Cardiac fibroblast (primary cell): ENCODE results near the gene RASGRP1.

ENCODE experiments used
- DNase-seq, 2 donors: peaks; one replicate each; pipeline versions ENCODE4 v3.0.0 to v3.0.0-alpha.2; 2010; ENCODE audit warnings: low read depth in 2 of 2
- H3K4me3 ChIP-seq, 2 donors: replicated peaks in 1 of 2; 1 replicate in 1 of 2; 2 replicates in 1 of 2; pipeline ENCODE4 v1.5.1; 2011; ENCODE audit warnings: low read depth in 2 of 2, low read length in 2 of 2, mild to moderate bottlenecking in 2 of 2, moderate library complexity in 1 of 2
- CTCF ChIP-seq: IDR thresholded peaks from one replicate; pipeline ENCODE4 v1.5.1; 2011; ENCODE audit warnings: low read depth, mild to moderate bottlenecking, low read length, inconsistent platforms

RASGRP1 gene

GRCh38 chr15:38517312-38517975 is 47.2 kb downstream of the RASGRP1 start:
- TF ChIP-seq CTCF: no peak
- peak in 1 of 2 donors; percentile 10 for DNase-seq
- H3K4me3 ChIP-seq: no peak overlapping the region

- no peak overlapping the region for H3K4me3 ChIP-seq
- no peak for DNase-seq
- no peak for TF ChIP-seq CTCF
Observed at GRCh38 chr15:38516626-38517025, 48.0 kb downstream of the RASGRP1 start.

- TF ChIP-seq CTCF: no peak
- no peak overlapping the region for H3K4me3 ChIP-seq
- DNase-seq: no peak
Observed at GRCh38 chr15:38514601-38515000, 50.0 kb downstream of the RASGRP1 start.

- no peak for DNase-seq
- H3K4me3 ChIP-seq: no peak overlapping the region
- TF ChIP-seq CTCF: no peak
Observed at GRCh38 chr15:38512901-38513300, 51.7 kb downstream of the RASGRP1 start.

GRCh38 chr15:38509152-38509551 is 55.5 kb downstream of the RASGRP1 start:
- H3K4me3 ChIP-seq: no peak overlapping the region
- DNase-seq: no peak
- TF ChIP-seq CTCF: no peak

GRCh38 chr15:38508647-38509046 is 56.0 kb downstream of the RASGRP1 start:
- DNase-seq: no peak
- TF ChIP-seq CTCF: no peak
- no peak overlapping the region for H3K4me3 ChIP-seq

GRCh38 chr15:38507570-38507969 is 57.0 kb downstream of the RASGRP1 start:
- no peak for TF ChIP-seq CTCF
- H3K4me3 ChIP-seq: no peak overlapping the region

More at GRCh38 chr15:38507570-38507969, 57.0 kb downstream of the RASGRP1 start:
- DNase-seq: no peak
